Hepatocyte (in vitro differentiated cells): Measurements from ENCODE around the gene TTN. TPM values are rescaled to one million over a fixed set of nuclear protein-coding genes. Genes with fewer than 3 reads are reported as not detected.

Experiments used
- DNase-seq: peaks from one replicate; pipeline ENCODE4 v3.0.0-alpha.2; 2016; ENCODE audit warnings: low spot score
- H2AFZ ChIP-seq: fragments of 200-600 bp; sonication (generic); 2 replicates; pipeline ENCODE4 v1.6.0; 2016; ENCODE audit warnings: antibody characterized with exemption, mild to moderate bottlenecking
- H3K27ac ChIP-seq: fragments of 200-600 bp; sonication (generic); 2 replicates; pipeline ENCODE4 v1.5.1; 2016; ENCODE audit warnings: mild to moderate bottlenecking
- H3K27me3 ChIP-seq: fragments of 200-600 bp; sonication (generic); 2 replicates; pipeline ENCODE4 v1.6.1; 2016
- H3K36me3 ChIP-seq: fragments of 200-600 bp; sonication (generic); replicated peaks from 2 replicates; pipeline ENCODE4 v1.5.1; 2016; ENCODE audit warnings: low read depth; ENCODE audit not compliant: insufficient read depth
- H3K4me1 ChIP-seq: fragments of 200-600 bp; sonication (generic); 2 replicates; pipeline ENCODE4 v1.5.1; 2016; ENCODE audit warnings: mild to moderate bottlenecking, moderate library complexity; ENCODE audit not compliant: insufficient read depth
- H3K4me2 ChIP-seq: fragments of 200-600 bp; sonication (generic); 2 replicates; pipeline ENCODE4 v1.6.0; 2016
- H3K4me3 ChIP-seq: fragments of 200-600 bp; sonication (generic); 2 replicates; pipeline ENCODE4 v1.5.1; 2016; ENCODE audit warnings: mild to moderate bottlenecking
- H3K79me2 ChIP-seq: fragments of 200-600 bp; sonication (generic); 2 replicates; pipeline ENCODE4 v1.6.0; 2017; ENCODE audit warnings: mild to moderate bottlenecking
- H3K9me2 ChIP-seq: fragments of 200-600 bp; sonication (generic); replicated peaks from 2 replicates; pipeline ENCODE4 v1.6.0; 2017; ENCODE audit warnings: mild to moderate bottlenecking; ENCODE audit not compliant: insufficient read depth
- H3K9me3 ChIP-seq: fragments of 200-600 bp; sonication (generic); 2 replicates; pipeline ENCODE4 v1.5.1; 2016; ENCODE audit warnings: low read depth, mild to moderate bottlenecking
- H4K20me1 ChIP-seq: fragments of 200-600 bp; sonication (generic); 2 replicates; pipeline ENCODE4 v1.6.0; 2016; ENCODE audit warnings: mild to moderate bottlenecking; ENCODE audit not compliant: insufficient read depth, poor library complexity, severe bottlenecking
- CTCF ChIP-seq: fragments of 200-600 bp; sonication (generic); IDR thresholded peaks from 2 replicates; pipeline ENCODE4 v1.5.1; 2016; ENCODE audit warnings: antibody characterized with exemption, mild to moderate bottlenecking; ENCODE audit not compliant: poor library complexity
- EZH2 ChIP-seq: fragments of 200-600 bp; sonication (generic); IDR thresholded peaks from 2 replicates; pipeline ENCODE4 v1.6.1; 2016; ENCODE audit warnings: antibody characterized with exemption, mild to moderate bottlenecking, borderline replicate concordance
- EZH2phosphoT487 ChIP-seq: fragments of 200-600 bp; sonication (generic); IDR thresholded peaks from one replicate; pipeline ENCODE4 v1.6.1; 2018; ENCODE audit warnings: antibody characterized with exemption, mild to moderate bottlenecking, low read depth, moderate library complexity; ENCODE audit not compliant: unreplicated experiment, severe bottlenecking
- WGBS: methylation state at CpG from one replicate; pipeline ENCODE4 v1.1.6; 2016; ENCODE audit warnings: low lambda C conversion rate; ENCODE audit errors: missing lambda C conversion rate; 5-methylcytosine and 5-hydroxymethylcytosine counted together
- polyA plus RNA-seq: library from polyadenylated mRNA; unstranded; fragments of >200 nt; fragmentation: Nextera tagmentation; extraction: Ambion mirVana; gene quantifications from 2 replicates; pipeline ENCODE4 v1.2.1, GENCODE V29; 2016
- total RNA-seq: library from RNA; depleted of rRNA; stranded (reverse); fragments of >200 nt; gene quantifications from 2 replicates; pipeline ENCODE4 v1.2.3, GENCODE V29; 2014

The TTN gene
- total and polyA plus RNA-seq, 2 experiments from 2014 or later, result 5.4 to 6.4 TPM

- Histone ChIP-seq H2AFZ (no peak overlapping the region), H3K4me3 (no peak overlapping the region), H3K27me3 (no peaks in the 10 kb centered on the region), H3K36me3 (no peaks in the 10 kb centered on the region), H3K9me3 (no peaks in the 10 kb centered on the region), H4K20me1 (no peaks in the 10 kb centered on the region), H3K4me1 (no peaks in the 10 kb centered on the region), H3K79me2 (no peaks in the 10 kb centered on the region), H3K4me2 (no peak overlapping the region), H3K9me2 (no peaks in the 10 kb centered on the region), H3K27ac (no peak overlapping the region)
- DNase-seq, result no peak
- TF ChIP-seq EZH2phosphoT487, result no peak
- TF ChIP-seq EZH2, result no peak
- TF ChIP-seq CTCF, result no peak
- 58% methylated on average over 2 of the region's 2 CpGs for WGBS
Measured at GRCh38 chr2:178718283-178718682, 88.9 kb downstream of the TTN start.

DNA sequence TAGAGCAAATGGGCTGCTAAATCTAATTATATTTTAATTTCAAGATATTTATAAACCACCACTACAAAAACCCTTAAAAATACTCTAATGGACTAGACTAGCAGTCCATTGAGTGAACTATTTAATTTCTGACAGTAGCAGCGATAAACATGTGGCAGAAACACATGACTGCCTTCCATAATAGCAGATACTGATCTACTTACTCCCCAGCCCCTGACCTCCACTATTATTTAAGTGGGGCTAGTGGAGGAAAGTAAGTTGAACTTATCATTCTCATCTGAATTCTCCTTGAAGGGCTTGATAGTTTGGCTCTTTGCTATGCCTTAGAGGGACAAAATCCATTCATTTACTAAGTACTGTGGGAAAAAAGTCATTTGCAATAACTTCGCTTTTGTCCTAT lies 90.8 kb downstream of the TTN start:
- Histone ChIP-seq H3K27ac (no peak overlapping the region), H3K4me3 (no peak overlapping the region), H4K20me1 (no peaks in the 10 kb centered on the region), H3K36me3 (no peaks in the 10 kb centered on the region), H3K79me2 (no peaks in the 10 kb centered on the region), H3K9me3 (no peaks in the 10 kb centered on the region), H3K4me1 (no peaks in the 10 kb centered on the region), H3K27me3 (no peaks in the 10 kb centered on the region), H2AFZ (no peak overlapping the region), H3K4me2 (no peak overlapping the region), H3K9me2 (no peaks in the 10 kb centered on the region)
- TF ChIP-seq EZH2 (no peak), CTCF (no peak), EZH2phosphoT487 (no peak)
- DNase-seq, result no peak
- 80% methylated on average over 2 of the region's 2 CpGs for WGBS

DNA sequence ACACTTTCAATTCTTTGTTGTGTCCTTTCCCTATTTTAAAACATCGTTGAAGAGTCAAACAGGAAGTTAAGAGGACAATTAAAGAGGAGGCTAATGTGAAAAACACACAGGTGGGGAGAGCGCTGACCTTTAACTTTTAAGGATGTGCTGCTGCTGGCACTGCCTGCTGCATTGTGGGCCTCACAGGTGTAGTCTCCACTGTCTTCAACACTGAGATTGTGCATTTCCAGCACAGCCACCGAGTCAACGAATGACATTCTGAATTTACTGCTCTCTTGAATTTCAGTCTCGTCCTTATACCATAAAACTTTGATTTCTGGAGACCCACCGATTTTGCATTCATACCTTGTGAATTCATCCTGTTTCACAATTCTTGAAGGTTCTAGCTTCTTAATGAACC lies 91.9 kb downstream of the TTN start:
- H3K27me3 ChIP-seq, result no peaks in the 10 kb centered on the region
- no peaks in the 10 kb centered on the region for H3K9me2 ChIP-seq
- TF ChIP-seq CTCF, result no peak
- TF ChIP-seq EZH2phosphoT487, result no peak
- TF ChIP-seq EZH2, result no peak
- 94% methylated on average over 6 of the region's 6 CpGs for WGBS
- H3K36me3 ChIP-seq, result no peaks in the 10 kb centered on the region
- H2AFZ ChIP-seq, result no peak overlapping the region
- H3K4me1 ChIP-seq, result no peaks in the 10 kb centered on the region
- no peaks in the 10 kb centered on the region for H3K79me2 ChIP-seq
- no peaks in the 10 kb centered on the region for H4K20me1 ChIP-seq
- DNase-seq, result no peak
- H3K9me3 ChIP-seq, result no peaks in the 10 kb centered on the region
- no peak overlapping the region for H3K4me2 ChIP-seq
- H3K27ac ChIP-seq, result no peak overlapping the region
- H3K4me3 ChIP-seq, result no peak overlapping the region

DNA sequence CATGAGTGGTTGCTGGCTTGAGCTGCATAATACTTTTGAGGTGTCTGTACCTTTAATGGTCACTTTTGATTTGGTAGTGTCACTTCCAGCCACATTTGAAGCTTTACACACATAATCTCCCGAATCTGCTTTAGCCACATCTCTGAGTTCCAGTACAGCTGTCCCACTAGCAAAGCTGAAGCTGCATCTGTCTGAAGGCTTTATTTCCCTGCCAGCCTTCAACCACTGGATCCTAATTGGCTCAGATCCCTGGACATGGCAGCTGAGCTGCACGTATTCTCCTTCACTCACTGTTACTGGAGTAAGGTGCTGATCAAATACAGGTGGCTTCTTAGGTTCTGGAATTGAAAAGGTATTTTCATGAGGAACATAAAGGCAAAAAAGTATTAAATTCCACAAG lies 99.7 kb downstream of the TTN start:
- Histone ChIP-seq H3K27ac (no peak overlapping the region), H3K4me1 (no peaks in the 10 kb centered on the region), H3K27me3 (no peaks in the 10 kb centered on the region), H4K20me1 (no peaks in the 10 kb centered on the region), H3K4me2 (no peak overlapping the region), H3K4me3 (no peak overlapping the region), H3K79me2 (no peaks in the 10 kb centered on the region), H3K9me2 (no peaks in the 10 kb centered on the region), H3K9me3 (no peaks in the 10 kb centered on the region), H3K36me3 (no peaks in the 10 kb centered on the region), H2AFZ (no peak overlapping the region)
- no peak for DNase-seq
- WGBS, result 57% methylated on average over 2 of the region's 2 CpGs
- TF ChIP-seq CTCF, result no peak
- no peak for TF ChIP-seq EZH2phosphoT487
- TF ChIP-seq EZH2, result no peak
